ENCODE measurements around the gene YJEFN3.

GRCh38 chr19:19526581-19527370 lies 1.9 kb upstream of the YJEFN3 start:
- TF ChIP-seq CTCF (IDR thresholded peaks at IDR 0.05) (no peak), EZH2phosphoT487 (IDR thresholded peaks at IDR 0.05) (no peak)
